Measurements from ENCODE around the gene SYTL2.
A peak's percentile ranks its signal among the peaks of the same experiment; 100 is the strongest.

Gene SYTL2

DNA sequence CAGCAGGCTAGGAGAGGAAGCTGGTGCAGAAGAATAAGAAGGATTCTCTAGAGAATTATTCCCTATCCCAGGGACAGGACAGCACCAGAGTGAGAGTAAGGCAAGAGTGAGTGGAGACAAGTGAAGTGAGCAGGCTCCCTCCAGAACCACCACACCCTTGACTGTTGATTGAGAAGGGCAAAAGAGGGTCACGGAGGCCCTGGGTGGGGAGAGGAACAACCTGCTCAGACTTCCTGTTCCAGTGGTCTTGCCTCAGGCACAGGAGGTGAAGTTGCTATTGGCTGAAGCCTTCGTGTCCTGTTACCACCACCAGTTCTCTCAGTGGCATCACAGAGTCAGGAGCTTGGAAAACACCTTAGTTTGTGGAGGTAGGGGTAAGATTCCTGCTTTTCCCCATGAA lies 73.2 kb downstream of the SYTL2 start:
- no peaks in the 10 kb centered on the region for H3K27me3 ChIP-seq (ENCODE audit: insufficient read depth, low read length, poor library complexity, severe bottlenecking)
- H3K9ac ChIP-seq (ENCODE audit: low read depth, low read length, poor library complexity, severe bottlenecking) = peak overlapping the region; percentile 36

DNA sequence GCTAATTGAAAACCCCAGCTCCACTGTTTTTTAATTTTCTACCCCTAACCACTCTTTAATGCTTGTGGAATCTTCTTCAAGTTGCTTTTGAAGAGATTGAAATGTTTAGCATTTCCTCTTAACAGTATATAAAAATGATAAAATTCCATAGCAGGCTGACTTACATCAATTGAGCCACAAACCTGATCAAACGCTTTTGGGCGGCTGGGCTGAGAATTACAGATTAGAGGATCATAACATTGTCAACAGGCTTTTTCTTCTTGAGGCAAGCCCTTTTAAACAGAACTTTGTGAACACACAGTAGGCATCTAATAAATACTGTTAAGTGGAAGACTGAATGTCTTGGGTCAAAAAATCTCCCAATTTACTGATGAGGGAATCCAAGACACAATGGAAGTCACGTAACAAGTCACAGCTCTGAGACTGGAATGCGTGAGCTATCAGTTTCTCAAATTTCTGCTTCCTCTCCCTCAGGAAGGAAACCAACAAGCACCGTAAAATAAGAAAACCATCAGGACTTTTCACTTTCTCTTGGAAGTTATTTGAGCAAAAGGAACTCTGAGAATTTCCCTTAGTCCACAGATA lies 75.0 kb downstream of the SYTL2 start:
- Histone ChIP-seq H3K9ac (ENCODE audit: low read depth, low read length, poor library complexity, severe bottlenecking) (no peak overlapping the region), H4K20me1 (ENCODE audit: insufficient read depth, low read length, poor library complexity, severe bottlenecking) (no peaks in the 10 kb centered on the region), H3K79me2 (ENCODE audit: insufficient read depth, low read length) (no peaks in the 10 kb centered on the region), H3K4me2 (ENCODE audit: low read depth, low read length, poor library complexity, severe bottlenecking) (peak overlapping the region; percentile 33), H3K4me3 (ENCODE audit: low read length, poor library complexity, severe bottlenecking) (no peak overlapping the region), H3K9me3 (ENCODE audit: insufficient read depth, low read depth, low read length) (no peaks in the 10 kb centered on the region), H3K9me2 (replicated peaks; ENCODE audit: low read depth, low read length) (no peaks in the 10 kb centered on the region), H3K27me3 (ENCODE audit: insufficient read depth, low read length, poor library complexity, severe bottlenecking) (no peaks in the 10 kb centered on the region), H2AFZ (ENCODE audit: low read length) (no peak overlapping the region), H3K36me3 (ENCODE audit: insufficient read depth, low read length) (no peaks in the 10 kb centered on the region), H3K4me1 (ENCODE audit: insufficient read depth, low read length, poor library complexity, severe bottlenecking) (peaks cover 54% of the 10 kb centered on the region), H3F3A (ENCODE audit: low read depth) (no peaks in the 10 kb centered on the region)
- TF ChIP-seq, protein P1, sequence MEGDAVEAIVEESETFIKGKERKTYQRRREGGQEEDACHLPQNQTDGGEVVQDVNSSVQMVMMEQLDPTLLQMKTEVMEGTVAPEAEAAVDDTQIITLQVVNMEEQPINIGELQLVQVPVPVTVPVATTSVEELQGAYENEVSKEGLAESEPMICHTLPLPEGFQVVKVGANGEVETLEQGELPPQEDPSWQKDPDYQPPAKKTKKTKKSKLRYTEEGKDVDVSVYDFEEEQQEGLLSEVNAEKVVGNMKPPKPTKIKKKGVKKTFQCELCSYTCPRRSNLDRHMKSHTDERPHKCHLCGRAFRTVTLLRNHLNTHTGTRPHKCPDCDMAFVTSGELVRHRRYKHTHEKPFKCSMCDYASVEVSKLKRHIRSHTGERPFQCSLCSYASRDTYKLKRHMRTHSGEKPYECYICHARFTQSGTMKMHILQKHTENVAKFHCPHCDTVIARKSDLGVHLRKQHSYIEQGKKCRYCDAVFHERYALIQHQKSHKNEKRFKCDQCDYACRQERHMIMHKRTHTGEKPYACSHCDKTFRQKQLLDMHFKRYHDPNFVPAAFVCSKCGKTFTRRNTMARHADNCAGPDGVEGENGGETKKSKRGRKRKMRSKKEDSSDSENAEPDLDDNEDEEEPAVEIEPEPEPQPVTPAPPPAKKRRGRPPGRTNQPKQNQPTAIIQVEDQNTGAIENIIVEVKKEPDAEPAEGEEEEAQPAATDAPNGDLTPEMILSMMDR (conservative IDR thresholded peaks at IDR 0.05; ENCODE audit: low read length) = no peak
- no peak for TF ChIP-seq EZH2phosphoT487 (IDR thresholded peaks at IDR 0.05; ENCODE audit: borderline replicate concordance)

More for the DNA sequence above, 73.2 kb downstream of the SYTL2 start:
- Histone ChIP-seq H3K9me3 (ENCODE audit: insufficient read depth, low read depth, low read length) (no peaks in the 10 kb centered on the region), H3F3A (ENCODE audit: low read depth) (no peaks in the 10 kb centered on the region), H3K4me2 (ENCODE audit: low read depth, low read length, poor library complexity, severe bottlenecking) (peak overlapping the region; percentile 56), H3K4me3 (ENCODE audit: low read length, poor library complexity, severe bottlenecking) (peak overlapping the region; percentile 23), H3K4me1 (ENCODE audit: insufficient read depth, low read length, poor library complexity, severe bottlenecking) (peaks cover 70% of the 10 kb centered on the region), H3K79me2 (ENCODE audit: insufficient read depth, low read length) (no peaks in the 10 kb centered on the region), H3K9me2 (replicated peaks; ENCODE audit: low read depth, low read length) (no peaks in the 10 kb centered on the region), H3K36me3 (ENCODE audit: insufficient read depth, low read length) (no peaks in the 10 kb centered on the region), H4K20me1 (ENCODE audit: insufficient read depth, low read length, poor library complexity, severe bottlenecking) (no peaks in the 10 kb centered on the region), H2AFZ (ENCODE audit: low read length) (peak overlapping the region; percentile 36; the same call in 1 of the 2 replicates)
- no peak for TF ChIP-seq EZH2phosphoT487 (IDR thresholded peaks at IDR 0.05; ENCODE audit: borderline replicate concordance)
- TF ChIP-seq, protein P1 (conservative IDR thresholded peaks at IDR 0.05; ENCODE audit: low read length) = no peak

DNA sequence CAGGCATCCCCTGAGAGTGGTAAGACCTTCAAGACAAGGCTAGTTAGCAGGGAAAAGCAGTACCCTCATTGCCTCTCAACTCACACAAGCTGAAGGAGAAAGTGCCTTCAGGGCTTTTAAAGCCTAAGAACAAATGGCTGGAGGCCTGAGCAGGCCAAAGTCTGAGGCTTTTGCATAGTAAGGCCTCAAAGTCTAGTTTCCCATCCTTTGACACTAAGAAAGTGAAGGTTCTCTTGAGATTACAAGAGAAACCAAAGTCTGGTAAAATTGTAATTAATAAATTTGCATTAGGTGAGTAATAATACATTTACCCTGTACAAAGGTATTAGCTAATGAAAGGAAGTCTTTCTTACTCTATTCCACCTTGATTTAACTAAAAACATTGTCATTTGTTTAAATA lies 78.0 kb downstream of the SYTL2 start:
- no peak for TF ChIP-seq EZH2phosphoT487 (IDR thresholded peaks at IDR 0.05; ENCODE audit: borderline replicate concordance)
- TF ChIP-seq, protein P1 (conservative IDR thresholded peaks at IDR 0.05; ENCODE audit: low read length) = no peak
- no peaks in the 10 kb centered on the region for H3K79me2 ChIP-seq (ENCODE audit: insufficient read depth, low read length)

More for the DNA sequence above, 78.0 kb downstream of the SYTL2 start:
- H3K27me3 ChIP-seq (ENCODE audit: insufficient read depth, low read length, poor library complexity, severe bottlenecking) = no peaks in the 10 kb centered on the region
- no peaks in the 10 kb centered on the region for H3K9me3 ChIP-seq (ENCODE audit: insufficient read depth, low read depth, low read length)
- no peaks in the 10 kb centered on the region for H3K9me2 ChIP-seq (replicated peaks; ENCODE audit: low read depth, low read length)
- H3K9ac ChIP-seq (ENCODE audit: low read depth, low read length, poor library complexity, severe bottlenecking) = no peak overlapping the region
- no peaks in the 10 kb centered on the region for H3F3A ChIP-seq (ENCODE audit: low read depth)
- no peaks in the 10 kb centered on the region for H4K20me1 ChIP-seq (ENCODE audit: insufficient read depth, low read length, poor library complexity, severe bottlenecking)
- no peak overlapping the region for H3K4me3 ChIP-seq (ENCODE audit: low read length, poor library complexity, severe bottlenecking)
- no peak overlapping the region for H3K4me2 ChIP-seq (ENCODE audit: low read depth, low read length, poor library complexity, severe bottlenecking)
- H2AFZ ChIP-seq (ENCODE audit: low read length) = no peak overlapping the region
- H3K36me3 ChIP-seq (ENCODE audit: insufficient read depth, low read length) = no peaks in the 10 kb centered on the region
- peaks cover 24% of the 10 kb centered on the region for H3K4me1 ChIP-seq (ENCODE audit: insufficient read depth, low read length, poor library complexity, severe bottlenecking)
